ENCODE measurements around the gene CDH23. TPM values are rescaled to one million over a fixed set of nuclear protein-coding genes. Genes with fewer than 3 reads are reported as not detected.

Gene CDH23
- total RNA-seq, 1 experiment from 2014 or later: 0.07 TPM

- H3K27me3 Mint-ChIP-seq (ENCODE audit: unreplicated experiment): no peaks in the 10 kb centered on the region
- H3K4me3 Mint-ChIP-seq (ENCODE audit: low read depth, unreplicated experiment): no peak overlapping the region
- H3K27ac Mint-ChIP-seq (ENCODE audit: unreplicated experiment): no peak overlapping the region
- intact Hi-C loops (cut with micrococcal nuclease; ENCODE audit: unreplicated experiment): no loop called here
- H3K9me3 Mint-ChIP-seq (ENCODE audit: low read depth, unreplicated experiment): no peaks in the 10 kb centered on the region
- CTCF ChIA-PET: interaction anchor here (0.6 kb wide), 1 partner anchor 570 kb away, joined by 3 read pairs; no protein-coding TSS in a partner anchor
- peaks cover 3% of the 10 kb centered on the region for H3K36me3 Mint-ChIP-seq (ENCODE audit: insufficient read depth, unreplicated experiment)
- TF ChIP-seq CTCF (IDR thresholded peaks at IDR 0.05; ENCODE audit: unreplicated experiment): no peak
- DNase-seq: no peak
- peaks cover 53% of the 10 kb centered on the region for H3K4me1 Mint-ChIP-seq (ENCODE audit: low read depth, unreplicated experiment)
- BruUV-seq (replicated peaks): no TSS peak
Measured at GRCh38 chr10:71761541-71762113, 364.9 kb downstream of the CDH23 start.

GRCh38 chr10:71762324-71762723, 365.6 kb downstream of the CDH23 start:
- no peak for TF ChIP-seq CTCF (IDR thresholded peaks at IDR 0.05; ENCODE audit: unreplicated experiment)
- peaks cover 60% of the 10 kb centered on the region for H3K4me1 Mint-ChIP-seq (ENCODE audit: low read depth, unreplicated experiment)
- intact Hi-C loops (cut with micrococcal nuclease; ENCODE audit: unreplicated experiment): no loop called here
- H3K4me3 Mint-ChIP-seq (ENCODE audit: low read depth, unreplicated experiment): no peak overlapping the region
- no peak overlapping the region for H3K27ac Mint-ChIP-seq (ENCODE audit: unreplicated experiment)
- CTCF ChIA-PET: interaction anchor here (0.6 kb wide), 1 partner anchor 570 kb away, joined by 3 read pairs; no protein-coding TSS in a partner anchor
- no peaks in the 10 kb centered on the region for H3K9me3 Mint-ChIP-seq (ENCODE audit: low read depth, unreplicated experiment)
- no peak for DNase-seq
- BruUV-seq (replicated peaks): no TSS peak
- H3K36me3 Mint-ChIP-seq (ENCODE audit: insufficient read depth, unreplicated experiment): peaks cover 10% of the 10 kb centered on the region
- no peaks in the 10 kb centered on the region for H3K27me3 Mint-ChIP-seq (ENCODE audit: unreplicated experiment)

GRCh38 chr10:71763352-71764127, 366.8 kb downstream of the CDH23 start:
- H3K27ac Mint-ChIP-seq (ENCODE audit: unreplicated experiment): no peak overlapping the region
- TF ChIP-seq CTCF (IDR thresholded peaks at IDR 0.05; ENCODE audit: unreplicated experiment): no peak
- H3K4me3 Mint-ChIP-seq (ENCODE audit: low read depth, unreplicated experiment): no peak overlapping the region
- H3K4me1 Mint-ChIP-seq (ENCODE audit: low read depth, unreplicated experiment): peaks cover 67% of the 10 kb centered on the region
- no TSS peak for BruUV-seq (replicated peaks)
- no peaks in the 10 kb centered on the region for H3K27me3 Mint-ChIP-seq (ENCODE audit: unreplicated experiment)
- DNase-seq: no peak
- intact Hi-C loops (cut with micrococcal nuclease; ENCODE audit: unreplicated experiment): no loop called here
- peaks cover 16% of the 10 kb centered on the region for H3K36me3 Mint-ChIP-seq (ENCODE audit: insufficient read depth, unreplicated experiment)
- CTCF ChIA-PET: no interaction called here
- H3K9me3 Mint-ChIP-seq (ENCODE audit: low read depth, unreplicated experiment): no peaks in the 10 kb centered on the region

DNA sequence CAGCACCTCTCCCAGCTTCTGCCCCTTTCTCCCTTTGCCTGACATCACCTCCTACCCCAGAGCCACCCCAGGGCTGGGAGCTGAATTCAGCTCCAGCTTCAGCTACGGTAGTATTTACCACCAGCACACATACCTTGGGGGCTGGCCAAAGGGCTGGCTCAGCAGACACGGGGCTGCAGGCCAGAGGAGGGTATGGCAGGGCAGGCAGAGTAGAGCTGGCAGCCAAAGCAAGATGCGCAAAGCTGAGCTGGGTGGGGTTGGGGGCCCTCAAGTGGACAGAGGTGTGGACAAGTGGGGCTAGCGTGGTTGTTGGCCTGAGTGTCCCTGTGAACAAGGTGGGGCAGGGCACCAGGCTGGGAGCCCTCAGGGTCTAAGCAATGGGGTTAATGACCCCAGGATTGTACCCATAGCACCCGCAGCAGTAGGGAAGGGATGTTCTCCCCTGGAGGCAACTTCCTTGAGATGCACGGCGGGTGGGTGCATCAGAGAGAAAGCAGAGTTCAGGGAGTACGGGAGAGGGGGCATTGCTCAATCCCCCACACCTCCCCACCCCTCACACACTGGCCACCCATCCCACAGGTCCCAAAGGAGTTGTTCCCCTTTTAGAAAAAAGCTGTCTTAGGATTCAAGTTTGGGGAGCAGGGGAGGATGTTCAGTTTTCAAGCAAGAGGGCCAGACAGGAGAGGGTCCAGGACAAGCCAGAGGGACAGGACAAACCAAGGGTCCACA, 368.6 kb downstream of the CDH23 start:
- peak overlapping the region; percentile 87 for H3K27ac Mint-ChIP-seq (ENCODE audit: unreplicated experiment)
- no peaks in the 10 kb centered on the region for H3K9me3 Mint-ChIP-seq (ENCODE audit: low read depth, unreplicated experiment)
- H3K4me1 Mint-ChIP-seq (ENCODE audit: low read depth, unreplicated experiment): peaks cover 64% of the 10 kb centered on the region
- peak; percentile 48 for TF ChIP-seq CTCF (IDR thresholded peaks at IDR 0.05; ENCODE audit: unreplicated experiment)
- H3K36me3 Mint-ChIP-seq (ENCODE audit: insufficient read depth, unreplicated experiment): peaks cover 16% of the 10 kb centered on the region
- CTCF ChIA-PET: interaction anchor here (0.7 to 2.1 kb wide), 4 partner anchors 8 to 52 kb away, joined by 3 to 10 read pairs (median 4); partner anchors contain the start of gene VSIR
- BruUV-seq (replicated peaks): no TSS peak
- intact Hi-C loops (cut with micrococcal nuclease; ENCODE audit: unreplicated experiment): no loop called here
- DNase-seq: no peak
- no peak overlapping the region for H3K4me3 Mint-ChIP-seq (ENCODE audit: low read depth, unreplicated experiment)
- no peaks in the 10 kb centered on the region for H3K27me3 Mint-ChIP-seq (ENCODE audit: unreplicated experiment)
